DND-41 (cell line): ENCODE results near the gene SELENOT.

Source experiments
- ATAC-seq: fragments of 200-7000 bp; cut with Tn5 transposase; 3 replicates; pipeline ENCODE4 v1.9.1; 2021; ENCODE audit warnings: low read depth; ENCODE audit not compliant: insufficient read depth
- DNase-seq: peaks from one replicate; pipeline ENCODE4 v3.0.0-alpha.2; 2020
- H2AFZ ChIP-seq: 2 replicates; pipeline ENCODE4 v1.6.0; 2012; ENCODE audit warnings: low read depth, low read length
- H3K27ac ChIP-seq: 2 replicates; pipeline ENCODE4 v1.5.1; 2012; ENCODE audit warnings: low read length, inconsistent platforms
- H3K27me3 ChIP-seq: fragments of 200-600 bp; sonication (generic); 2 replicates; pipeline ENCODE4 v1.6.0; 2012; ENCODE audit warnings: low read length, mild to moderate bottlenecking, inconsistent platforms; ENCODE audit not compliant: insufficient read depth, poor library complexity
- H3K36me3 ChIP-seq: 2 replicates; pipeline ENCODE4 v1.5.1; 2012; ENCODE audit warnings: low read length, inconsistent platforms; ENCODE audit not compliant: insufficient read depth
- H3K4me1 ChIP-seq: 2 replicates; pipeline ENCODE4 v1.5.1; 2012; ENCODE audit warnings: mild to moderate bottlenecking, low read length; ENCODE audit not compliant: insufficient read depth
- H3K4me2 ChIP-seq: 2 replicates; pipeline ENCODE4 v1.6.0; 2012; ENCODE audit warnings: mild to moderate bottlenecking, moderate library complexity, low read length, inconsistent platforms; ENCODE audit not compliant: insufficient read depth
- H3K4me3 ChIP-seq, 2 experiments: fragments of 200-600 bp in 1 of 2; shearing (Covaris generic) in 1 of 2; 2 replicates each; pipeline ENCODE4 v1.5.1; 2012 to 2016; ENCODE audit warnings: inconsistent platforms in 2 of 2, low read length in 2 of 2, mild to moderate bottlenecking in 2 of 2, low read depth in 1 of 2, moderate library complexity in 1 of 2
- H3K79me2 ChIP-seq: 2 replicates; pipeline ENCODE4 v1.6.0; 2012; ENCODE audit warnings: low read length, inconsistent platforms; ENCODE audit not compliant: insufficient read depth
- H3K9ac ChIP-seq: 2 replicates; pipeline ENCODE4 v1.6.0; 2012; ENCODE audit warnings: low read depth, mild to moderate bottlenecking, inconsistent platforms, low read length, moderate library complexity
- H3K9me3 ChIP-seq: 2 replicates; pipeline ENCODE4 v1.5.1; 2012; ENCODE audit warnings: low read length, moderate library complexity, mild to moderate bottlenecking, inconsistent platforms; ENCODE audit not compliant: insufficient read depth, severe bottlenecking
- H4K20me1 ChIP-seq: 2 replicates; pipeline ENCODE4 v1.6.0; 2012; ENCODE audit warnings: low read length; ENCODE audit not compliant: insufficient read depth
- CTCF ChIP-seq: IDR thresholded peaks from 2 replicates; pipeline ENCODE4 v1.5.1; 2012; ENCODE audit warnings: borderline replicate concordance, low read length, moderate library complexity, mild to moderate bottlenecking; ENCODE audit not compliant: poor library complexity, severe bottlenecking; ENCODE audit errors: extremely low read depth
- EZH2 ChIP-seq: IDR thresholded peaks from 3 replicates; pipeline ENCODE4 v1.6.1; 2012; ENCODE audit warnings: borderline replicate concordance, low read depth, mild to moderate bottlenecking, moderate library complexity, low read length, inconsistent platforms; ENCODE audit not compliant: severe bottlenecking

SELENOT gene

GRCh38 chr3:150631515-150632221 lies 28.5 kb downstream of the SELENOT start:
- Histone ChIP-seq H3K27ac (no peak overlapping the region), H3K4me1 (peaks cover 20% of the 10 kb centered on the region), H4K20me1 (no peaks in the 10 kb centered on the region), H3K36me3 (peaks cover 39% of the 10 kb centered on the region), H2AFZ (no peak overlapping the region), H3K9ac (no peak overlapping the region), H3K4me2 (no peak overlapping the region), H3K27me3 (no peaks in the 10 kb centered on the region), H3K79me2 (no peaks in the 10 kb centered on the region), H3K9me3 (no peaks in the 10 kb centered on the region), H3K4me3 (no peak overlapping the region)
- no peak for TF ChIP-seq CTCF
- TF ChIP-seq EZH2, result no peak
- DNase-seq (no peak), ATAC-seq (no peak)

- Histone ChIP-seq H3K79me2 (no peaks in the 10 kb centered on the region), H3K27ac (peak overlapping the region; percentile 84), H3K4me2 (peak overlapping the region; percentile 44), H3K4me1 (peaks cover 23% of the 10 kb centered on the region), H2AFZ (peak overlapping the region; percentile 66), H3K27me3 (no peaks in the 10 kb centered on the region), H3K9ac (peak overlapping the region; percentile 30), H4K20me1 (no peaks in the 10 kb centered on the region), H3K4me3 (no peak overlapping the region), H3K9me3 (no peaks in the 10 kb centered on the region), H3K36me3 (peaks cover 15% of the 10 kb centered on the region)
- DNase-seq (peak; percentile 11), ATAC-seq (peak; percentile 47)
- TF ChIP-seq EZH2, result no peak
- TF ChIP-seq CTCF, result no peak
These were observed 32.0 kb downstream of the SELENOT start for GRCh38 chr3:150635076-150635475.

- Histone ChIP-seq H3K4me1 (peaks cover 23% of the 10 kb centered on the region), H3K4me3 (no peak overlapping the region), H3K27me3 (no peaks in the 10 kb centered on the region), H3K27ac (peak overlapping the region; percentile 84), H3K79me2 (no peaks in the 10 kb centered on the region), H2AFZ (peak overlapping the region; percentile 66), H3K9ac (peak overlapping the region; percentile 30), H3K9me3 (no peaks in the 10 kb centered on the region), H3K4me2 (peak overlapping the region; percentile 44), H4K20me1 (no peaks in the 10 kb centered on the region), H3K36me3 (peaks cover 10% of the 10 kb centered on the region)
- DNase-seq (peak; percentile 24), ATAC-seq (peak; percentile 92)
- TF ChIP-seq CTCF (no peak), EZH2 (no peak)
These were observed 32.4 kb downstream of the SELENOT start for GRCh38 chr3:150635526-150635925.
